Neural cell (in vitro differentiated cells): ENCODE data around the gene MAEA. TPM values are rescaled to one million over a fixed set of nuclear protein-coding genes. Genes with fewer than 3 reads are reported as not detected.

Source experiments
- H2AFZ ChIP-seq: fragments of 200-600, 300-800 bp; sonication (generic), shearing (Covaris generic); 2 replicates; pipeline ENCODE4 v1.6.0; 2014; ENCODE audit warnings: low read depth, mild to moderate bottlenecking, antibody characterized with exemption, low read length, moderate library complexity
- H3F3A ChIP-seq: fragments of 200-600 bp; shearing (Covaris generic); 2 replicates; pipeline ENCODE4 v1.6.1; 2016; ENCODE audit warnings: mild to moderate bottlenecking, moderate library complexity, mixed read lengths, antibody characterized with exemption, low read length; ENCODE audit not compliant: insufficient read depth, poor library complexity, severe bottlenecking
- H3K27ac ChIP-seq: fragments of 200-600, 300-800 bp; sonication (generic), shearing (Covaris generic); 2 replicates; pipeline ENCODE4 v1.5.1; 2014; ENCODE audit warnings: mild to moderate bottlenecking, low read length, moderate library complexity
- H3K27me3 ChIP-seq: fragments of 300-800, 200-600 bp; sonication (generic), shearing (Covaris generic); 2 replicates; pipeline ENCODE4 v1.6.0; 2014; ENCODE audit warnings: mild to moderate bottlenecking, low read depth, low read length, moderate library complexity; ENCODE audit not compliant: insufficient read depth
- H3K36me3 ChIP-seq: fragments of 300-800, 200-600 bp; sonication (generic), shearing (Covaris generic); 2 replicates; pipeline ENCODE4 v1.5.1; 2014; ENCODE audit warnings: mild to moderate bottlenecking, antibody characterized with exemption, low read length, moderate library complexity; ENCODE audit not compliant: insufficient read depth
- H3K4me2 ChIP-seq: fragments of 300-800, 200-600 bp; sonication (generic), shearing (Covaris generic); 2 replicates; pipeline ENCODE4 v1.6.0; 2014; ENCODE audit warnings: mild to moderate bottlenecking, low read length
- H3K4me3 ChIP-seq: fragments of 300-800, 200-600 bp; sonication (generic), shearing (Covaris generic); 2 replicates; pipeline ENCODE4 v1.5.1; 2014; ENCODE audit warnings: mild to moderate bottlenecking, low read length, moderate library complexity
- H3K79me2 ChIP-seq: fragments of 200-600 bp; shearing (Covaris generic); replicated peaks from 2 replicates; pipeline ENCODE4 v1.6.0; 2014; ENCODE audit warnings: mild to moderate bottlenecking, low read length, moderate library complexity; ENCODE audit not compliant: insufficient read depth
- H3K9ac ChIP-seq: fragments of 300-800, 200-600 bp; sonication (generic), shearing (Covaris generic); 2 replicates; pipeline ENCODE4 v1.6.1; 2016; ENCODE audit warnings: mild to moderate bottlenecking, low read length, mixed read lengths
- H3K9me2 ChIP-seq: fragments of 200-600 bp; shearing (Covaris generic); 2 replicates; pipeline ENCODE4 v1.6.1; 2016; ENCODE audit warnings: mild to moderate bottlenecking, low read length, mixed read lengths; ENCODE audit not compliant: insufficient read depth
- H3K9me3 ChIP-seq: fragments of 200-600, 300-800 bp; sonication (generic), shearing (Covaris generic); 2 replicates; pipeline ENCODE4 v1.6.1; 2016; ENCODE audit warnings: mild to moderate bottlenecking, mixed run types, low read length, moderate library complexity, mixed read lengths
- H4K20me1 ChIP-seq: fragments of 200-600 bp; shearing (Covaris generic); 2 replicates; pipeline ENCODE4 v1.6.1; 2016; ENCODE audit warnings: mild to moderate bottlenecking, mixed run types; ENCODE audit not compliant: insufficient read depth
- CTCF ChIP-seq: fragments of 450-650 bp; IDR thresholded peaks from 2 replicates; pipeline ENCODE4 v1.5.1; 2014; ENCODE audit warnings: antibody characterized with exemption, mild to moderate bottlenecking, moderate library complexity; ENCODE audit not compliant: poor library complexity, severe bottlenecking
- EP300 ChIP-seq: fragments of 450-650 bp; conservative IDR thresholded peaks from 2 replicates; pipeline ENCODE4 v1.6.1; 2014; ENCODE audit warnings: antibody characterized with exemption, mild to moderate bottlenecking, moderate library complexity; ENCODE audit not compliant: poor library complexity, severe bottlenecking
- EZH2 ChIP-seq: fragments of 200-600, 300-800 bp; shearing (Covaris generic), sonication (generic); IDR thresholded peaks from 2 replicates; pipeline ENCODE4 v1.6.1; 2014; ENCODE audit warnings: antibody characterized with exemption, low read length, borderline replicate concordance, mild to moderate bottlenecking; ENCODE audit not compliant: insufficient read depth, poor library complexity, severe bottlenecking
- MXI1 ChIP-seq: fragments of 450-650 bp; conservative IDR thresholded peaks from 2 replicates; pipeline ENCODE4 v1.6.1; 2014; ENCODE audit warnings: antibody characterized with exemption, mild to moderate bottlenecking; ENCODE audit not compliant: poor library complexity, severe bottlenecking
- POLR2AphosphoS5 ChIP-seq: IDR thresholded peaks from 2 replicates; pipeline ENCODE4 v1.6.1; 2012
- RAD21 ChIP-seq: fragments of 450-650 bp; conservative IDR thresholded peaks from 2 replicates; pipeline ENCODE4 v1.6.1; 2014; ENCODE audit warnings: antibody characterized with exemption, mild to moderate bottlenecking, moderate library complexity
- REST ChIP-seq: IDR thresholded peaks from 2 replicates; pipeline ENCODE4 v1.6.1; 2012; ENCODE audit warnings: borderline replicate concordance
- SMC3 ChIP-seq: fragments of 450-650 bp; conservative IDR thresholded peaks from 2 replicates; pipeline ENCODE4 v1.6.1; 2014; ENCODE audit warnings: antibody characterized with exemption, mild to moderate bottlenecking, moderate library complexity; ENCODE audit not compliant: poor library complexity
- TAF1 ChIP-seq: IDR thresholded peaks from 2 replicates; pipeline ENCODE4 v1.6.1; 2012; ENCODE audit warnings: low read depth
- polyA plus RNA-seq: library from polyadenylated mRNA; depleted of rRNA; stranded (reverse); fragments of >200 nt; gene quantifications from 2 replicates; pipeline ENCODE4 v1.2.3, GENCODE V29; 2014

MAEA gene
- polyA plus RNA-seq, 1 donor from 2014 or later: 106 TPM

GRCh38 chr4:1315306-1315705 lies 25.6 kb downstream of the MAEA start:
- no peak overlapping the region for H3K27ac ChIP-seq

GRCh38 chr4:1315836-1316536 lies 26.3 kb downstream of the MAEA start:
- Histone ChIP-seq H4K20me1 (no peaks in the 10 kb centered on the region), H3K4me3 (no peak overlapping the region), H3K27me3 (no peaks in the 10 kb centered on the region), H3K9me2 (no peaks in the 10 kb centered on the region), H2AFZ (no peak overlapping the region), H3K36me3 (peaks cover 7% of the 10 kb centered on the region), H3F3A (no peaks in the 10 kb centered on the region), H3K27ac (no peak overlapping the region), H3K9me3 (no peaks in the 10 kb centered on the region), H3K79me2 (no peaks in the 10 kb centered on the region), H3K9ac (no peak overlapping the region), H3K4me2 (no peak overlapping the region)
- TF ChIP-seq MXI1 (no peak), CTCF (no peak), EP300 (no peak), TAF1 (no peak), REST (no peak), RAD21 (no peak), EZH2 (no peak), POLR2AphosphoS5 (no peak), SMC3 (no peak)

More at GRCh38 chr4:1315306-1315705, 25.6 kb downstream of the MAEA start:
- TF ChIP-seq TAF1 (no peak), EZH2 (no peak), SMC3 (no peak), CTCF (no peak), MXI1 (no peak)
- Histone ChIP-seq H3K4me2 (no peak overlapping the region), H2AFZ (no peak overlapping the region), H3F3A (no peaks in the 10 kb centered on the region), H3K36me3 (peaks cover 7% of the 10 kb centered on the region), H3K9me2 (no peaks in the 10 kb centered on the region), H3K4me3 (no peak overlapping the region), H3K9me3 (no peaks in the 10 kb centered on the region), H3K27me3 (no peaks in the 10 kb centered on the region), H3K79me2 (no peaks in the 10 kb centered on the region), H3K9ac (no peak overlapping the region), H4K20me1 (no peaks in the 10 kb centered on the region)
